ENCODE results near the gene CCDC91.

- TF ChIP-seq CTCF (IDR thresholded peaks at IDR 0.05) (no peak), REST (IDR thresholded peaks at IDR 0.05; ENCODE audit: insufficient read depth in 1 of 2, low read depth in 2 of 2, low read length in 1 of 2) (no peak), POLR2AphosphoS5 (IDR thresholded peaks at IDR 0.05; ENCODE audit: low read depth, low read length) (no peak), TCF7L2 (IDR thresholded peaks at IDR 0.05; ENCODE audit: low read depth, low read length) (no peak), SIN3A (IDR thresholded peaks at IDR 0.05; ENCODE audit: borderline replicate concordance, insufficient read depth, low read depth, low read length) (no peak)
Measured at GRCh38 chr12:28388879-28389278, 198.6 kb downstream of the CCDC91 start.
